NCI-H146 treated with DMSO at 0.1 percent for 48 hours (cell line): ENCODE results near the gene PLEKHA8.
"Not testable (repeated sequence)": the region's sequence is repeated elsewhere in the genome, so short reads cannot be mapped to it uniquely, and the experiment has no call there.

Experiments
- DNase-seq: peaks from one replicate; lab custom pipeline; 2025; ENCODE audit not compliant: unreplicated experiment; lab: John Stamatoyannopoulos, UW

The PLEKHA8 gene

GRCh38 chr7:30062587-30062986, 34.4 kb downstream of the PLEKHA8 start:
- peak; percentile 30 for DNase-seq

GRCh38 chr7:30065746-30066145, 37.5 kb downstream of the PLEKHA8 start:
- DNase-seq = no peak

GRCh38 chr7:30066687-30067086, 38.5 kb downstream of the PLEKHA8 start:
- no peak for DNase-seq

DNA sequence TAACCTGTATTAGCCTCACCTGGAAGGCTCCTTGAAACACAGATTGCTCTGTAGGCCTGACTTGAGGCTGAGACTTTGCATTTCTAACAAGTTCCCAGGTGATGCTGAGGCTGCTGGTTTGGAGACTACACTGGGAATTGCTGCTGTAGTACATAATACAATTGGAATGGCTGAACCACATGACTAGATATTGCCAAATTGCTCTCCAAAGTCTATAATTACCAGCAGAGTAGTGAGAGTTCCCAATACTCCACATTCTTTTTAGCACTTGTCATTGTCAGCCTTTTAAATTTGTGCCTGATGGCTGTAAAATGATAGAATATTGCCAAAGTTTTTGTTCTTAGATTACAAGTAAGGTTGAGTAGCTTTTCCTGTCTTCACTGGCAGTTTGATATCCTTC, 39.9 kb downstream of the PLEKHA8 start:
- DNase-seq = no peak

- DNase-seq = no peak
Measured at GRCh38 chr7:30069096-30069867, 41.1 kb downstream of the PLEKHA8 start.

DNA sequence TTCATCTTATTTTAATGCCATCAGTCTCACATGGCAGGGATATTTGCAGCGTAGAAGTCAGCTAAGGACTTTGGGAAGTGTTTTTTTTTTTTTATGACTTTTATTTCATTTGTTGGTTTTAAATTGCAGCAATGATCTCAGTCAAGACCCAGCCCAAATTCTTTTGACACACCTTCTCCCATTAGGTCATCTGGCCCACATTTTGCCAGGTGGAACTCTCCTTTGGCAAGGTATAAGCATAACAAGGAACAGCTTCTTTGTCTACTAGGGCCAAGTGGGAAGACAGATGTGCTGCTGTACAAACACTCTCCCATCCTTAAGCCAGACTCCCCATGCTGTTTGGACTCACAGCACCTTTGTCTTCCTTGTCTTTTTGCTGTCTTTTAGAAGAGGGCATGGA, 41.8 kb downstream of the PLEKHA8 start:
- no peak for DNase-seq

DNA sequence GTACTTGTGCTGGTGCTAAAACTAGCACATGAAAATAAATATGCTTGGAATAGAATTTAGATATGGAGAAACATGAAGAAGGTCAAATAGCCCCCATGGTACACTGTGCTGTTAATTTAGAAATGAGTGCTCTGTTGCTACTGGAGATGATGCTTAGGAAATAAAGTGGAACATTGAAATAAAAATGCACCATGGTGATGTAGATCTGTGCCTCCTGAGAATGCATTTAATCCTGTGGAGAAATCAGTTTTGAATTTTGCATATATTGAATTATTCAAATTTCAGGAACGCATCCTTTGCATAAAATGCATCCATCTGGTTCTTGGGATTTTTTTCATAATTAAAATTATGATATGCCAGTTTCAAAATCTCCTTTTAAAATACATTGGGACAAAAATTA, 44.5 kb downstream of the PLEKHA8 start:
- no peak for DNase-seq

DNA sequence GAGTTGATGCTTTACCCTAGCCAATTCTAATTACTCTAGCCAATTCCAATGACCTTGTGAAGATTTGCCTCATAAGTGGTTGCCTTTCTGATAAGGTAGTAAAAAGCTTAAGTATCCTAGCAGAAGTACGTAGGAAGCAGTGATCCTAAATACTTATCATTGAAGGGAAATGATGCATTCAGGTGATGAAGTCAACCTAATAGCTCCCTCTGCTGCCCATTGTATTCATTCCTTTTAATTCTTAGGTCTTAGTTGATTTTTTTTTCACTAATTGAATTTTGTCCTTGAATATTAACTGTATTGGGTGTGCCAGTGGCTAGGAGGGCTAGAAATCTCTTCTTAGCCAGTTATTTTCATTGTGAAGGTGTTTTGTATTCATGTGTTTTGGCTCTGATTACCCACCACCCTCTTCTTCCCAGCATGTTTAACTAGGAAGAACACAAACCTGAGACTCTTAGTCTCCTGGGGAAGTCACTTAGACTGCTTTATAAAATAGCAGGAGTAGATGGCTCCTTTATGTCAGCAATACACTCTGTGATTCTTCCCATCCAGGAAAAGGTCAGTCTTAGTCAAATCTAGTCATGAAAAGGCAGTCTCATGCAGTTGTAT, 46.3 kb downstream of the PLEKHA8 start:
- peak; percentile 19 for DNase-seq

DNA sequence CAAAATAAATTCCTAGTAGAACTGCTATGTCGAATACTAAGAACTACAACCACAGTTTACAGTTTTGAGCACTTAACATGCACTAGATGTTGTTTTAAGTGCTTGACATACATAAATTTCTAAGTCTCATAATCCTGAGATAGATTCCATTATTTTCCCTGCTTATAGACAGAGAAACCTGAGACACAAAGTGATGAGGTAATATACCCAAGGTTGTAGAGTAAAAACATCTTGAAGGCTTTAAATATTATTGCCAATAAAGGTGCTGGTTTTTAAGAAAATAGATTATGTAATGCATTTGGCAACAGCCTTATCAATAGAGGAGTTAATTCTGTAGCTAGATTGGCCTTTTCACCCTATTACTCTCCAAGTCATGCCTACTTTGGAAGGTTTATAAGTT, 48.2 kb downstream of the PLEKHA8 start:
- no peak for DNase-seq

GRCh38 chr7:30078280-30078679, 50.1 kb downstream of the PLEKHA8 start:
- no peak for DNase-seq

DNA sequence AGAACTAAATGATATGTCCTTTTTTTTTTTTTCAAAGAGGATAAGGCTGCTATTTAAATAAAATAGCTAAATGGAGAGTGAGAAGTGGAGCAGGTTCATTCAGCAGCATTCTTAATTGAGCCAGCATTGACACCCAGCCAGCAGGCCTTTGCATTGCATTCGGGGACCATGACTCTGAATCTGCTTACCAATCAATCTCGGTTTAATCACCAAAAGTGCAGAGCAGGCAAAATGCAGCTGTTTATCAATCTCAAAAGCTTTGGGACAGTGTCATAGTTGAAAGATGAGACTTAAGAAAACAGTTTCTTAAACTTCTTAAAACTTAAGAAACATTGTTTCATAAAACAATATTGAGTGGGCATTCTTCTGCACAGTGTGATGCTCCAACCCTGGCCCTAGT, 51.7 kb downstream of the PLEKHA8 start:
- DNase-seq = no peak

GRCh38 chr7:30080818-30081217, 52.6 kb downstream of the PLEKHA8 start:
- no peak for DNase-seq

DNA sequence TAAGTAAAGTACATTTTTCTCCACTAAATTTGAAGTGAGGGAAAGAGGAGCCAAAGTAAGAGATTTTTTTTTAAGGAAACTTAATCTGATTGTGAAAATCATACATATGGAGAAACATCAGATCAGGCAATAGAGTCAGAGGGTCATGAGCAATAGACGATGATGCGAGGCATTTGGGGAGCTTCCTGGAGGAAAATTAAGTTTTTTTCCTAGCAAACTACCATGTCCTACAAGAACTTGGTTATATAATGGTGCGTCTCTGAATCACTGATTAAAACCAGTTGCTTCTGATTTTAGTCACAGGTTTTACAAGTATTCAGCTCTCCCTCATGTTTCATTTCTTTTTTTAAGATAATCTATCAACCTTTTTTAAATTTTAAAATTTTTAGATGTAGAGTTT, 54.5 kb downstream of the PLEKHA8 start:
- DNase-seq = no peak

- no peak for DNase-seq
Measured at GRCh38 chr7:30083334-30083733, 55.1 kb downstream of the PLEKHA8 start.

DNA sequence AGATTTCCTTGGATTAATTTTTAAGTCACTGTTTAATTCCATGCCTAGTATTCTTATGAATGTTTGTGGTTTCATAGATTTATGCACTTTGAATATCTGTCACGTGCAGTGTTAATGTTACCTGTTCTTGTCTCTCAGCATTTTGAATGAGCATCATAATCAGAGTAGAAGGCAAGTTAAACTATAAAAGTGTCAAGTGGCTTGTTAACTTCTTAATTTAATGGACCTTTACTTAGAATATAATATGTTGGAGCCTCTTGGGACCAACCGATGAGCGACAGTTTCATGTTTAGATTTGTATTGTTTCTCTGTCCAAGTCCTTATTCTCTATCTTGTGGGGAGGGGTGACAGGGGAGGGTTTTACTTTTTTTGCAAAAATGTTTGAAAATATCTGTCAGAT, 56.0 kb downstream of the PLEKHA8 start:
- DNase-seq = no peak

GRCh38 chr7:30086529-30086928, 58.3 kb downstream of the PLEKHA8 start:
- DNase-seq = no peak

DNA sequence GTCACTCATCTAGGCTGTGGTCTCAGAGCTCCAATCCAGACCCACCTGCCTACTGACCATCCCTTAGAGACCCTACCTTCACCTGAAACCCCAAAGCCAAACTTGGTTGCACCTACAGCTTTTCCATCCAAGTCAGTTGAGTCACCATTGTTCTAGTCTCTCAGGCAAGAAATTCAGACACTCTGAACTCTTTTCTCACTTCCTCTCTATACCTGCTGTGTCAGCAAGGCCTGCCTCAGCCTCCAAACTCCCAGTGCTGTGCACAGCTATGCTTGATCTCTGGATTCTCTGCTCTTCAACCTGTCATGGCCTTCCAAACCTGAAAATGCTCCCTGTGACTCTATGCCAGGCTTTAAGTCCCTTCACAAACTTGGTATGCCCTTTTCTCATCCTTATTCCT, 59.2 kb downstream of the PLEKHA8 start:
- no peak for DNase-seq

DNA sequence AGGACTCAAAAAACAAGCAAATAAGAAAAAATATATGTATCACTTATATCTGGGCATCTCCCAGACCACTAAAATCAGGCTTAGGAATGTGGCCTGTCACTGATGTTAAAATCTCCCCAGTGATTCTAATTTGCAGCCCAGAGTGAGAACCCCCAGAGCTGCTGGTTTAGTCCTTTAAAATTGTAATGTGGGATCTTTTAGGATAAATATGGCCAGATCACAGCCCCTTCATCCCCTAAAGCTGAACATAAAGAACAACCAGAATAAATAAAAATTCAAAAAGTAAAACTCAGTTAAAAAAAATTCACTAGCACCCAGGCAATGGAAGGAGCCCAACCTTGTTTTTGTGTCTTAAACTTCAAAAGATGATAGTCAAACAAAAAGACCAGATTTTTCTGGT, 60.1 kb downstream of the PLEKHA8 start:
- no peak for DNase-seq

- DNase-seq = no peak
Measured at GRCh38 chr7:30090111-30090510, 61.9 kb downstream of the PLEKHA8 start.

DNA sequence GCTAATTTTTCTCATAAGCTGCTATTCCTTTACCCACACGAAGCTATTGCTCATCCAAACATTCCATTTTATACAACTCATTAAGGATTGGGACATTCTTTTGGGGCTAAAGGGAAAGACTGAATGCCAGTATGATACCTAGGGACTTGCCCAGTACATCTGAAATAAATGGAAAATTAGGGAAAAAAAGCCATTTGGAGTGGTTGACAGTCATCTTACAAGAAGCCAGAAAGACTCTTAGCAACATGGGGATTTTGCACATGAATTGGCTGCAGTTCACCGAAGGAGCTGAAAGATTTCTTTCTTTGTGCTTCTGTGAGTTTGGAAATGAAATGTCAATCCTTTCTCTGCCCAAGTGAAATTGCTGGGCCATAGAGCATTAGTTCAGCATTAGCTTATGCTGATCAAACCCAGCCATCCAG, 63.3 kb downstream of the PLEKHA8 start:
- no peak for DNase-seq

DNA sequence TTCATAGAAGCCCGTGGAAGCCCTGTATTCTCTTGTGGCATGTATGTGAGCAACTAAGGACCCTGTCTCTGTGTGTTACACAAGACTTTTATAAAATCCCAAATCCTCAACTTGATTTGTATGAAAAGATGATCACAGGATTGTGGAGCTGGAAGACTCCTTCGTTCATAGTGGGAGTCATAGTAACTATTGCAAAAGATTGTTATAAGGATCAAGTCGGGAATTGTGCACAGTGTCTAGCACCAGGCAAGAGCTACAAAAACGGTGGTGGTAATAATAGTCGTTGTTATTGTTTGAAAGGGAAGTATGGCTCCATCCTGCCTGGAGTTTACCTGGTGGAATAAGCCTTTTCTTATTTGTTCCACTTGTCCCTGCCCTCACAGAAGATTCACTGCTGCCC, 63.8 kb downstream of the PLEKHA8 start:
- no peak for DNase-seq

GRCh38 chr7:30093420-30093952, 65.3 kb downstream of the PLEKHA8 start:
- DNase-seq = no peak

DNA sequence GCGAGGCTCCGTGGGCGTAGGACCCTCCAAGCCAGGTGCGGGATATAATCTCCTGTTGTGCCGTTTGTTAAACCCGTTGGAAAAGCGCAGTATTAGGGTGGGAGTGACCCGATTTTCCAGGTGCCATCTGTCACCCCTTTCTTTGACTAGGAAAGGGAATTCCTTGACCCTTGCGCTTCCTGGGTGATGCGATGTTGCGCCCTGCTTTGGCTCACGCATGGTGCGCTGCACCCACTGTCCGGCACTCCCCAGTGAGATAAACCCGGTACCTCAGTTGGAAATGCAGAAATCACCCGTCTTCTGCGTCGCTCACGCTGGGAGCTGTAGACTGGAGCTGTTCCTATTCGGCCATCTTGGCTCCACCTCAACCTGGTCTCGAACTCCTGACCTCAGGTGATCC, 70.4 kb downstream of the PLEKHA8 start:
- not testable (repeated sequence) for DNase-seq
